Fibroblast of mammary gland (primary cell): ENCODE data around the gene HOXD3.
A peak's percentile ranks its signal among the peaks of the same experiment; 100 is the strongest.

ENCODE experiments used
- DNase-seq: peaks from one replicate; pipeline ENCODE4 v3.0.0-alpha.2; 2010; ENCODE audit warnings: low read depth
- H3K4me3 ChIP-seq: 2 replicates; pipeline ENCODE4 v1.5.1; 2011; ENCODE audit warnings: low read depth, mild to moderate bottlenecking, low read length, moderate library complexity; ENCODE audit not compliant: control insufficient read depth
- CTCF ChIP-seq: conservative IDR thresholded peaks from 2 replicates; pipeline ENCODE4 v1.5.1; 2011; ENCODE audit warnings: low read depth, low read length, inconsistent platforms; ENCODE audit not compliant: control insufficient read depth, insufficient read depth

Gene HOXD3

GRCh38 chr2:176166272-176166671 lies 9.2 kb downstream of the HOXD3 start:
- DNase-seq: peak; percentile 43
- H3K4me3 ChIP-seq: no peak overlapping the region
- TF ChIP-seq CTCF: no peak

GRCh38 chr2:176167398-176167797 lies 10.3 kb downstream of the HOXD3 start:
- DNase-seq: peak; percentile 58
- no peak for TF ChIP-seq CTCF
- H3K4me3 ChIP-seq: no peak overlapping the region

- no peak overlapping the region for H3K4me3 ChIP-seq
- DNase-seq: no peak
- no peak for TF ChIP-seq CTCF
These were observed 12.1 kb downstream of the HOXD3 start for GRCh38 chr2:176169181-176169580.

GRCh38 chr2:176169711-176170110 lies 12.6 kb downstream of the HOXD3 start:
- H3K4me3 ChIP-seq: no peak overlapping the region
- no peak for TF ChIP-seq CTCF
- DNase-seq: no peak

- TF ChIP-seq CTCF: no peak
- DNase-seq: no peak
- H3K4me3 ChIP-seq: no peak overlapping the region
These were observed 13.6 kb downstream of the HOXD3 start for GRCh38 chr2:176170602-176171305.

- DNase-seq: no peak
- H3K4me3 ChIP-seq: no peak overlapping the region
- TF ChIP-seq CTCF: no peak
These were observed 14.4 kb downstream of the HOXD3 start for GRCh38 chr2:176171351-176172006.
